Astrocyte (in vitro differentiated cells and primary cell): Measurements from ENCODE around the gene TEX10. TPM values are rescaled to one million over a fixed set of nuclear protein-coding genes. Genes with fewer than 3 reads are reported as not detected.

Experiments
- DNase-seq: peaks from one replicate; pipeline ENCODE4 v3.0.0-alpha.2; 2010; ENCODE audit warnings: low read depth
- FAIRE-seq: peaks from 2 replicates; lab custom pipeline; 2011; peaks lifted over from hg19 to GRCh38; lab: Jason Lieb, UNC
- H2AFZ ChIP-seq: 2 replicates; pipeline ENCODE4 v1.6.0; 2012; ENCODE audit warnings: low read depth, low read length, inconsistent platforms
- H3K27ac ChIP-seq: 2 replicates; pipeline ENCODE4 v1.5.1; 2011; ENCODE audit warnings: low read depth, low read length, inconsistent platforms
- H3K27me3 ChIP-seq: 2 replicates; pipeline ENCODE4 v1.6.0; 2011; ENCODE audit warnings: low read length, inconsistent platforms; ENCODE audit not compliant: insufficient read depth
- H3K36me3 ChIP-seq: 2 replicates; pipeline ENCODE4 v1.5.1; 2011; ENCODE audit warnings: low read length, inconsistent platforms; ENCODE audit not compliant: insufficient read depth
- H3K4me1 ChIP-seq: 2 replicates; pipeline ENCODE4 v1.5.1; 2011; ENCODE audit warnings: low read length, inconsistent platforms; ENCODE audit not compliant: insufficient read depth
- H3K4me2 ChIP-seq: 2 replicates; pipeline ENCODE4 v1.6.0; 2012; ENCODE audit warnings: low read length, inconsistent platforms
- H3K4me3 ChIP-seq: 2 replicates; pipeline ENCODE4 v1.5.1; 2011; ENCODE audit warnings: low read depth, mild to moderate bottlenecking, low read length, inconsistent platforms; ENCODE audit not compliant: insufficient read depth
- H3K79me2 ChIP-seq: 2 replicates; pipeline ENCODE4 v1.6.0; 2012; ENCODE audit warnings: mild to moderate bottlenecking, low read length, inconsistent platforms; ENCODE audit not compliant: insufficient read depth
- H3K9ac ChIP-seq: 2 replicates; pipeline ENCODE4 v1.6.0; 2012; ENCODE audit warnings: mild to moderate bottlenecking, low read length, inconsistent platforms
- H3K9me3 ChIP-seq: 2 replicates; pipeline ENCODE4 v1.5.1; 2012; ENCODE audit warnings: low read depth, mild to moderate bottlenecking, low read length, inconsistent platforms; ENCODE audit not compliant: insufficient read depth
- H4K20me1 ChIP-seq: 2 replicates; pipeline ENCODE4 v1.6.0; 2012; ENCODE audit warnings: low read length, inconsistent platforms; ENCODE audit not compliant: insufficient read depth
- H3K27ac Mint-ChIP-seq: one replicate; pipeline ENCODE4 v1.8.0; 2021; ENCODE audit warnings: mild to moderate bottlenecking, mixed read lengths; ENCODE audit not compliant: unreplicated experiment
- H3K27me3 Mint-ChIP-seq: one replicate; pipeline ENCODE4 v1.8.0; 2021; ENCODE audit warnings: low read depth, mixed read lengths; ENCODE audit not compliant: unreplicated experiment
- H3K36me3 Mint-ChIP-seq: one replicate; pipeline ENCODE4 v1.8.0; 2021; ENCODE audit warnings: low read depth, mixed read lengths; ENCODE audit not compliant: unreplicated experiment
- H3K4me1 Mint-ChIP-seq: one replicate; pipeline ENCODE4 v1.8.0; 2021; ENCODE audit warnings: low read depth, mixed read lengths; ENCODE audit not compliant: unreplicated experiment
- H3K4me3 Mint-ChIP-seq: one replicate; pipeline ENCODE4 v1.8.0; 2021; ENCODE audit warnings: mild to moderate bottlenecking, moderate library complexity, mixed read lengths; ENCODE audit not compliant: unreplicated experiment
- H3K9me3 Mint-ChIP-seq: one replicate; pipeline ENCODE4 v1.8.0; 2021; ENCODE audit warnings: mild to moderate bottlenecking, mixed read lengths; ENCODE audit not compliant: unreplicated experiment
- EZH2 ChIP-seq: IDR thresholded peaks from 2 replicates; pipeline ENCODE4 v1.6.1; 2012; ENCODE audit warnings: mild to moderate bottlenecking, low read length, inconsistent platforms; ENCODE audit not compliant: insufficient read depth
- total RNA-seq: library from RNA; stranded (reverse); gene quantifications from 2 replicates; pipeline ENCODE4 v1.2.1, GENCODE V29; 2021
- TF ChIP-seq, protein P1 (sequence below): IDR thresholded peaks from 2 replicates; pipeline ENCODE4 v1.5.1; 2011; ENCODE audit warnings: low read depth, mild to moderate bottlenecking, inconsistent platforms, low read length, moderate library complexity; ENCODE audit not compliant: insufficient read depth

The TEX10 gene
- total RNA-seq, 1 donor from 2014 or later = 35.1 TPM

- Histone ChIP-seq H4K20me1 (no peaks in the 10 kb centered on the region), H3K4me2 (no peak overlapping the region), H3K27me3 (no peaks in the 10 kb centered on the region), H3K9ac (no peak overlapping the region), H3K9me3 (no peaks in the 10 kb centered on the region), H3K27ac (no peak overlapping the region), H3K36me3 (no peaks in the 10 kb centered on the region), H3K4me1 (no peaks in the 10 kb centered on the region), H2AFZ (no peak overlapping the region), H3K4me3 (no peak overlapping the region), H3K79me2 (no peaks in the 10 kb centered on the region)
- DNase-seq (no peak), FAIRE-seq (no peak)
- H3K27me3 Mint-ChIP-seq = no peaks in the 10 kb centered on the region
- no peak overlapping the region for H3K4me3 Mint-ChIP-seq
- H3K36me3 Mint-ChIP-seq = peaks cover 15% of the 10 kb centered on the region
- H3K9me3 Mint-ChIP-seq = no peaks in the 10 kb centered on the region
- no peaks in the 10 kb centered on the region for H3K4me1 Mint-ChIP-seq
- no peak for TF ChIP-seq EZH2
- TF ChIP-seq, protein P1, sequence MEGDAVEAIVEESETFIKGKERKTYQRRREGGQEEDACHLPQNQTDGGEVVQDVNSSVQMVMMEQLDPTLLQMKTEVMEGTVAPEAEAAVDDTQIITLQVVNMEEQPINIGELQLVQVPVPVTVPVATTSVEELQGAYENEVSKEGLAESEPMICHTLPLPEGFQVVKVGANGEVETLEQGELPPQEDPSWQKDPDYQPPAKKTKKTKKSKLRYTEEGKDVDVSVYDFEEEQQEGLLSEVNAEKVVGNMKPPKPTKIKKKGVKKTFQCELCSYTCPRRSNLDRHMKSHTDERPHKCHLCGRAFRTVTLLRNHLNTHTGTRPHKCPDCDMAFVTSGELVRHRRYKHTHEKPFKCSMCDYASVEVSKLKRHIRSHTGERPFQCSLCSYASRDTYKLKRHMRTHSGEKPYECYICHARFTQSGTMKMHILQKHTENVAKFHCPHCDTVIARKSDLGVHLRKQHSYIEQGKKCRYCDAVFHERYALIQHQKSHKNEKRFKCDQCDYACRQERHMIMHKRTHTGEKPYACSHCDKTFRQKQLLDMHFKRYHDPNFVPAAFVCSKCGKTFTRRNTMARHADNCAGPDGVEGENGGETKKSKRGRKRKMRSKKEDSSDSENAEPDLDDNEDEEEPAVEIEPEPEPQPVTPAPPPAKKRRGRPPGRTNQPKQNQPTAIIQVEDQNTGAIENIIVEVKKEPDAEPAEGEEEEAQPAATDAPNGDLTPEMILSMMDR = no peak
- H3K27ac Mint-ChIP-seq = no peak overlapping the region
Measured at GRCh38 chr9:100267211-100267610, 85.5 kb downstream of the TEX10 start.

Other genes starting within 250 kb of the TEX10 start
- 64.1 and 76.0 TPM in 2 replicates for gene MSANTD3, start 74.2 kb upstream of the TEX10 start, total RNA-seq
- 10.3 and 14.8 TPM in 2 replicates for gene TMEFF1, start 120.2 kb upstream of the TEX10 start, total RNA-seq
- gene CAVIN4, start 225.1 kb upstream of the TEX10 start, total RNA-seq = 4.2 and 6.0 TPM in 2 replicates